HEK293 (cell line): ENCODE measurements around the gene PBRM1.

Experiments used
- CTCF ChIA-PET: fragments of 350-600 bp; formaldehyde crosslinking; extraction: SDS; loops from one replicate; lab custom pipeline; 2021; ENCODE audit warnings: antibody characterized with exemption; lab: Yijun Ruan, JAX
- POLR2A ChIA-PET: fragments of 300-600 bp; formaldehyde crosslinking; extraction: SDS; loops from one replicate; lab custom pipeline; 2020; ENCODE audit warnings: antibody characterized with exemption, inconsistent platforms; lab: Yijun Ruan, JAX
- H3K27ac ChIP-seq: fragments of 200-500 bp; sonication (Bioruptor generic); 2 replicates; pipeline ENCODE4 v1.5.1; 2014; ENCODE audit warnings: low read depth, low read length, control low read depth, inconsistent platforms; ENCODE audit errors: extremely low read depth
- H3K36me3 ChIP-seq, 2 experiments: fragments of 200-500 bp in 1 of 2; sonication (Bioruptor generic) in 1 of 2; 1 replicate in 1 of 2; 2 replicates in 1 of 2; pipeline ENCODE4 v1.5.1; 2014 to 2017; ENCODE audit warnings: inconsistent platforms in 2 of 2, low read length in 2 of 2; ENCODE audit not compliant: control insufficient read depth in 2 of 2, insufficient read depth in 1 of 2
- H3K4me1 ChIP-seq: fragments of 200-500 bp; sonication (Bioruptor generic); 2 replicates; pipeline ENCODE4 v1.5.1; 2014; ENCODE audit warnings: mild to moderate bottlenecking, low read length, inconsistent platforms; ENCODE audit not compliant: control insufficient read depth, insufficient read depth
- H3K4me3 ChIP-seq: 2 replicates; pipeline ENCODE4 v1.5.1; 2011; ENCODE audit warnings: low read depth, mild to moderate bottlenecking, control low read depth, low read length, moderate library complexity
- H3K9me3 ChIP-seq: fragments of 200-500 bp; sonication (Bioruptor generic); 2 replicates; pipeline ENCODE4 v1.5.1; 2014; ENCODE audit warnings: low read depth, low read length, inconsistent platforms; ENCODE audit not compliant: control insufficient read depth, insufficient read depth
- BCL11A ChIP-seq: fragments of 450-650 bp; formaldehyde crosslinking; IDR thresholded peaks from 2 replicates; pipeline ENCODE4 v1.5.1; 2016; ENCODE audit warnings: low read depth, missing biosample characterization, missing genetic modification characterization
- BCL11B ChIP-seq: fragments of 450-650 bp; formaldehyde crosslinking; IDR thresholded peaks from 2 replicates; pipeline ENCODE4 v1.5.1; 2016; ENCODE audit warnings: low read depth, missing biosample characterization, missing genetic modification characterization
- GLIS1 ChIP-seq: fragments of 450-650 bp; formaldehyde crosslinking; IDR thresholded peaks from 2 replicates; pipeline ENCODE4 v1.5.1; 2016; ENCODE audit warnings: missing biosample characterization, missing genetic modification characterization
- GLIS2 ChIP-seq: fragments of 450-650 bp; formaldehyde crosslinking; IDR thresholded peaks from 2 replicates; pipeline ENCODE4 v1.5.1; 2016; ENCODE audit warnings: missing biosample characterization, missing genetic modification characterization
- MEIS1 ChIP-seq: sonication (generic); formaldehyde crosslinking; IDR thresholded peaks from 2 replicates; pipeline ENCODE4 v1.8.1; 2022; ENCODE audit warnings: missing genetic modification reagents, mild to moderate bottlenecking, borderline replicate concordance
- SCRT2 ChIP-seq: fragments of 450-650 bp; formaldehyde crosslinking; IDR thresholded peaks from 2 replicates; pipeline ENCODE4 v1.5.1; 2016; ENCODE audit warnings: missing biosample characterization, missing genetic modification characterization
- ZFHX2 ChIP-seq: fragments of 450-650 bp; formaldehyde crosslinking; conservative IDR thresholded peaks from 2 replicates; pipeline ENCODE4 v1.5.1; 2016; ENCODE audit warnings: missing biosample characterization, missing genetic modification characterization
- ZIC2 ChIP-seq: fragments of 450-650 bp; formaldehyde crosslinking; IDR thresholded peaks from 2 replicates; pipeline ENCODE4 v1.5.1; 2016; ENCODE audit warnings: missing biosample characterization, missing genetic modification characterization
- ZNF140 ChIP-seq: fragments of 450-650 bp; formaldehyde crosslinking; IDR thresholded peaks from 2 replicates; pipeline ENCODE4 v1.5.1; 2016; ENCODE audit warnings: missing biosample characterization, missing genetic modification characterization
- ZNF174 ChIP-seq: fragments of 450-650 bp; formaldehyde crosslinking; IDR thresholded peaks from 2 replicates; pipeline ENCODE4 v1.5.0; 2017; ENCODE audit warnings: missing biosample characterization, mild to moderate bottlenecking, missing genetic modification characterization
- ZNF202 ChIP-seq: fragments of 450-650 bp; formaldehyde crosslinking; IDR thresholded peaks from 2 replicates; pipeline ENCODE4 v1.5.1; 2016; ENCODE audit warnings: missing biosample characterization, missing genetic modification characterization, borderline replicate concordance
- ZNF311 ChIP-seq: fragments of 450-650 bp; formaldehyde crosslinking; IDR thresholded peaks from 2 replicates; pipeline ENCODE4 v1.5.1; 2017; ENCODE audit warnings: missing biosample characterization, missing genetic modification characterization, borderline replicate concordance
- ZNF561 ChIP-seq: fragments of 450-650 bp; IDR thresholded peaks from 2 replicates; pipeline ENCODE4 v1.5.1; 2018; ENCODE audit warnings: missing biosample characterization, missing genetic modification characterization, borderline replicate concordance
- ZNF610 ChIP-seq: fragments of 450-650 bp; formaldehyde crosslinking; IDR thresholded peaks from 2 replicates; pipeline ENCODE4 v1.5.1; 2016; ENCODE audit warnings: missing biosample characterization, missing genetic modification characterization, borderline replicate concordance
- ZNF626 ChIP-seq: fragments of 450-650 bp; sonication (Bioruptor Pico); formaldehyde crosslinking; IDR thresholded peaks from 2 replicates; pipeline ENCODE4 v1.5.1; 2018; ENCODE audit warnings: missing biosample characterization, missing genetic modification characterization, inconsistent platforms
- ZNF677 ChIP-seq: fragments of 450-650 bp; IDR thresholded peaks from 2 replicates; pipeline ENCODE4 v1.5.0; 2018; ENCODE audit warnings: missing biosample characterization, mild to moderate bottlenecking, missing genetic modification characterization, moderate library complexity
- ZNF777 ChIP-seq: fragments of 450-650 bp; formaldehyde crosslinking; IDR thresholded peaks from 2 replicates; pipeline ENCODE4 v1.5.1; 2017; ENCODE audit warnings: missing biosample characterization, missing genetic modification characterization, borderline replicate concordance
- ZNF843 ChIP-seq: fragments of 450-650 bp; formaldehyde crosslinking; IDR thresholded peaks from 2 replicates; pipeline ENCODE4 v1.5.1; 2016; ENCODE audit warnings: missing biosample characterization, missing genetic modification characterization
- TF ChIP-seq, protein P1 (sequence below): IDR thresholded peaks from 2 replicates; pipeline ENCODE4 v1.6.1; 2011; ENCODE audit warnings: mild to moderate bottlenecking, low read depth, low read length, borderline replicate concordance
- TF ChIP-seq, protein P2 (sequence below): fragments of 450-650 bp; formaldehyde crosslinking; IDR thresholded peaks from 2 replicates; pipeline ENCODE4 v1.5.1; 2016; ENCODE audit warnings: missing biosample characterization, missing genetic modification characterization
- TF ChIP-seq, protein P3 (sequence below): fragments of 450-650 bp; formaldehyde crosslinking; IDR thresholded peaks from 2 replicates; pipeline ENCODE4 v1.5.1; 2016; ENCODE audit warnings: missing biosample characterization, missing genetic modification characterization
- TF ChIP-seq, protein P4 (sequence below): fragments of 450-650 bp; formaldehyde crosslinking; IDR thresholded peaks from 2 replicates; pipeline ENCODE4 v1.5.0; 2017; ENCODE audit warnings: missing biosample characterization, missing genetic modification characterization, borderline replicate concordance
- TF ChIP-seq, protein P5 (sequence below): fragments of 450-650 bp; formaldehyde crosslinking; IDR thresholded peaks from 2 replicates; pipeline ENCODE4 v1.5.1; 2016; ENCODE audit warnings: missing biosample characterization, missing genetic modification characterization

PBRM1 gene

DNA sequence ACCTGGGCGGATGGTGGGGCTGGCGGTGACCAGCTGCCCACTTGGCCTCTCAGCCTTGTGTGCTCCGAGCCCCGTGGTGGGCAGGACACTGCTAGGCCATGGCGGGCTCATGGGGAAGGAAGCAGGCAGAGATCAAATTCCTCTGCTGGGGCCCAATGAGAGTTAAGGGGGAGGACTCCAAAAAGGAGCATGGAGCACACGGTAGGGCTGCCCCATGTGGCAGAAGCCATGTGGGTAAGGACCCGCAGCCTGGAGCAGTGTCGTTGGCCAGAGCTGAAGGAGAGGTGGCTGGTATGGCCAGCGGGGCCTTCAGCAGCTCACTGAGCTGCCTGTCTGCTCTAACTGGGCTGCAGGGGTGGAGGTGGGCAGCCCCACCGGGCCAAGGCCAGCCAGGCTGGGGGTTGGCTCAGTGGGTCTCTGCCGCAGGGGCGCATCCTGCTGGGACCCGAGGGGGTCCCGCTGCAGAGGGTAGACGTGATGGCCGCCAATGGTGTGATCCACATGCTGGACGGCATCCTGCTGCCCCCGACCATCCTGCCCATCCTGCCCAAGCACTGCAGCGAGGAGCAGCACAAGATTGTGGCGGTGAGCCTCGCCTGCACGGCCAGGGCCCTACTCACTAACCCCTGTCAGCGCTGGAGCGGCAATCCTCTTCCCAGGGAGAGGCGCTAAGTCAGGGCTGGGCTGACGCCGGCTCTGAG lies 179.3 kb downstream of the PBRM1 start:
- TF ChIP-seq, protein P1, sequence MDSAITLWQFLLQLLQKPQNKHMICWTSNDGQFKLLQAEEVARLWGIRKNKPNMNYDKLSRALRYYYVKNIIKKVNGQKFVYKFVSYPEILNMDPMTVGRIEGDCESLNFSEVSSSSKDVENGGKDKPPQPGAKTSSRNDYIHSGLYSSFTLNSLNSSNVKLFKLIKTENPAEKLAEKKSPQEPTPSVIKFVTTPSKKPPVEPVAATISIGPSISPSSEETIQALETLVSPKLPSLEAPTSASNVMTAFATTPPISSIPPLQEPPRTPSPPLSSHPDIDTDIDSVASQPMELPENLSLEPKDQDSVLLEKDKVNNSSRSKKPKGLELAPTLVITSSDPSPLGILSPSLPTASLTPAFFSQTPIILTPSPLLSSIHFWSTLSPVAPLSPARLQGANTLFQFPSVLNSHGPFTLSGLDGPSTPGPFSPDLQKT: no peak
- TF ChIP-seq ZNF140 (tag by site-specific recombination): no peak
- no peak for TF ChIP-seq ZNF311 (tag by site-specific recombination)
- TF ChIP-seq GLIS2 (tag by site-specific recombination): no peak
- TF ChIP-seq ZNF202 (tag by site-specific recombination): no peak
- TF ChIP-seq ZNF561 (tag by site-specific recombination): no peak
- TF ChIP-seq ZNF610: no peak
- TF ChIP-seq ZNF174 (tag by site-specific recombination): no peak
- TF ChIP-seq ZNF777 (tag by site-specific recombination): no peak
- TF ChIP-seq, protein P2, sequence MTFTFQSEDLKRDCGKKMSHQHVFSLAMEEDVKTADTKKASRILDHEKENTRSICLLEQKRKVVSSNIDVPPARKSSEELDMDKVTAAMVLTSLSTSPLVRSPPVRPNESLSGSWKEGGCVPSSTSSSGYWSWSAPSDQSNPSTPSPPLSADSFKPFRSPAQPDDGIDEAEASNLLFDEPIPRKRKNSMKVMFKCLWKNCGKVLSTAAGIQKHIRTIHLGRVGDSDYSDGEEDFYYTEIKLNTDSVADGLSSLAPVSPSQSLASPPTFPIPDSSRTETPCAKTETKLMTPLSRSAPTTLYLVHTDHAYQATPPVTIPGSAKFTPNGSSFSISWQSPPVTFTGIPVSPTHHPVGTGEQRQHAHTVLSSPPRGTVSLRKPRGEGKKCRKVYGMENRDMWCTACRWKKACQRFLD (tag by site-specific recombination): no peak
- TF ChIP-seq BCL11A (tag by site-specific recombination): no peak
- TF ChIP-seq ZNF626 (tag by site-specific recombination): no peak
- no peak for TF ChIP-seq ZNF843 (tag by site-specific recombination)
- no peak for TF ChIP-seq MEIS1 (CRISPR knock-in tag)
- CTCF ChIA-PET: interaction anchor here (0.7 kb wide), 1 partner anchor 36 kb away, joined by 3 read pairs; no protein-coding TSS in a partner anchor

DNA sequence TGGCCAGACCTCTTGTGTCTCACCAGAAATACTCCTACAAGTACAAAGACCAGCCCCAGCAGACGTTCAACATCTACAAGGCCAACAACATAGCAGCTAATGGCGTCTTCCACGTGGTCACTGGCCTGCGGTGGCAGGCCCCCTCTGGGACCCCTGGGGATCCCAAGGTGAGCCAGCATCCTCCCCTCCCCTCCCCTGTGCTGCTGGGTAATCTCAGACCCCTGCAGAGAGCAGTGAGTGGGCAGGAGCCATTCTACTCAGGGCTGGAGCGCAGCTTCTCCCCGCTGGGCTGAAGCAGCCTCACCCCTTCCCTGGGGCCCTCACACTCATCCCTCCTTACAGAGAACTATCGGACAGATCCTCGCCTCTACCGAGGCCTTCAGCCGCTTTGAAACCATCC lies 180.7 kb downstream of the PBRM1 start:
- ChIA-PET POLR2A (interaction anchor here (1.3 kb wide), 1 partner anchor 31 kb away, joined by 5 read pairs; the partner anchor contains the start of gene UQCC5), CTCF (no interaction called here)

More for the DNA sequence above, 179.3 kb downstream of the PBRM1 start:
- Histone ChIP-seq H3K4me3 (no peak overlapping the region), H3K27ac (no peak overlapping the region), H3K36me3 (no peaks in the 10 kb centered on the region), H3K9me3 (no peaks in the 10 kb centered on the region), H3K4me1 (no peaks in the 10 kb centered on the region)
- POLR2A ChIA-PET: no interaction called here

DNA sequence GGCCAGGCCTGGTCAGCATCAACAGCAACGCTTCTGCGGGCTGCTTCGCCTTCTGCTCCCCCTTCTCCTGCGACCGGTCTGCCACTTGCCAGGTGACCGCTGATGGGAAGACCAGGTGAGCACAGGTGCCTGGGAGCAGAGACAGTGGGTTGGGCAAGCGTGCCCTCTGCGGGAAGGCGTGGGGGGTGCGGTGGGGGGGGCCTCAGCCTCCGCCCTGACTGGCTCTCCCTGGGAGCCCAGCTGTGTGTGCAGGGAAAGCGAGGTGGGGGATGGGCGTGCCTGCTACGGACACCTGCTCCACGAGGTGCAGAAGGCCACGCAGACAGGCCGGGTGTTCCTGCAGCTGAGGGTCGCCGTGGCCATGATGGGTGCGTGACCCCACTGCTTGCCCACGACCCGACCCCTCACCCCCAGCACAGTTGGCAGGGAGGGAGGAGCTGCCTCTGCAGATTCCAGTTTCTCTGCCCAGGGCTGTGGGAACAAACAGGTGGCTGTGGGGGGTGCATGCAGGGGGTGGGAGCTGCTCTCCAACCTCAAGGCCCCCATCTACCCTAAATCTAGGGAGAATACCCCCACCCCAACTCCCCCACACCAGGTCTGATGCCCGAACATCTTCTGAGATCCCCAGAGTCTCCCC lies 181.8 kb downstream of the PBRM1 start:
- no peak overlapping the region for H3K4me3 ChIP-seq
- no peaks in the 10 kb centered on the region for H3K36me3 ChIP-seq
- H3K27ac ChIP-seq: no peak overlapping the region
- no peaks in the 10 kb centered on the region for H3K4me1 ChIP-seq
- ChIA-PET POLR2A (interaction anchor here (1.3 kb wide), 1 partner anchor 32 kb away, joined by 5 read pairs; the partner anchor contains the start of gene UQCC5), CTCF (no interaction called here)
- no peaks in the 10 kb centered on the region for H3K9me3 ChIP-seq
- TF ChIP-seq SCRT2 (tag by site-specific recombination) (0 out of 2 replicates have a peak, but pooled peaks have one; percentile 33), GLIS2 (tag by site-specific recombination) (peak; percentile 58; the same call in 1 of the 2 replicates), GLIS1 (tag by site-specific recombination) (peak; percentile 77), BCL11B (tag by site-specific recombination) (0 out of 2 replicates have a peak, but pooled peaks have one; percentile 44)
- TF ChIP-seq, protein P3, sequence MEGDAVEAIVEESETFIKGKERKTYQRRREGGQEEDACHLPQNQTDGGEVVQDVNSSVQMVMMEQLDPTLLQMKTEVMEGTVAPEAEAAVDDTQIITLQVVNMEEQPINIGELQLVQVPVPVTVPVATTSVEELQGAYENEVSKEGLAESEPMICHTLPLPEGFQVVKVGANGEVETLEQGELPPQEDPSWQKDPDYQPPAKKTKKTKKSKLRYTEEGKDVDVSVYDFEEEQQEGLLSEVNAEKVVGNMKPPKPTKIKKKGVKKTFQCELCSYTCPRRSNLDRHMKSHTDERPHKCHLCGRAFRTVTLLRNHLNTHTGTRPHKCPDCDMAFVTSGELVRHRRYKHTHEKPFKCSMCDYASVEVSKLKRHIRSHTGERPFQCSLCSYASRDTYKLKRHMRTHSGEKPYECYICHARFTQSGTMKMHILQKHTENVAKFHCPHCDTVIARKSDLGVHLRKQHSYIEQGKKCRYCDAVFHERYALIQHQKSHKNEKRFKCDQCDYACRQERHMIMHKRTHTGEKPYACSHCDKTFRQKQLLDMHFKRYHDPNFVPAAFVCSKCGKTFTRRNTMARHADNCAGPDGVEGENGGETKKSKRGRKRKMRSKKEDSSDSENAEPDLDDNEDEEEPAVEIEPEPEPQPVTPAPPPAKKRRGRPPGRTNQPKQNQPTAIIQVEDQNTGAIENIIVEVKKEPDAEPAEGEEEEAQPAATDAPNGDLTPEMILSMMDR: 0 out of 2 replicates have a peak, but pooled peaks have one; percentile 8
- TF ChIP-seq, protein P4, sequence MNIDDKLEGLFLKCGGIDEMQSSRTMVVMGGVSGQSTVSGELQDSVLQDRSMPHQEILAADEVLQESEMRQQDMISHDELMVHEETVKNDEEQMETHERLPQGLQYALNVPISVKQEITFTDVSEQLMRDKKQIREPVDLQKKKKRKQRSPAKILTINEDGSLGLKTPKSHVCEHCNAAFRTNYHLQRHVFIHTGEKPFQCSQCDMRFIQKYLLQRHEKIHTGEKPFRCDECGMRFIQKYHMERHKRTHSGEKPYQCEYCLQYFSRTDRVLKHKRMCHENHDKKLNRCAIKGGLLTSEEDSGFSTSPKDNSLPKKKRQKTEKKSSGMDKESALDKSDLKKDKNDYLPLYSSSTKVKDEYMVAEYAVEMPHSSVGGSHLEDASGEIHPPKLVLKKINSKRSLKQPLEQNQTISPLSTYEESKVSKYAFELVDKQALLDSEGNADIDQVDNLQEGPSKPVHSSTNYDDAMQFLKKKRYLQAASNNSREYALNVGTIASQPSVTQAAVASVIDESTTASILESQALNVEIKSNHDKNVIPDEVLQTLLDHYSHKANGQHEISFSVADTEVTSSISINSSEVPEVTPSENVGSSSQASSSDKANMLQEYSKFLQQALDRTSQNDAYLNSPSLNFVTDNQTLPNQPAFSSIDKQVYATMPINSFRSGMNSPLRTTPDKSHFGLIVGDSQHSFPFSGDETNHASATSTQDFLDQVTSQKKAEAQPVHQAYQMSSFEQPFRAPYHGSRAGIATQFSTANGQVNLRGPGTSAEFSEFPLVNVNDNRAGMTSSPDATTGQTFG: no peak

More for the DNA sequence above, 180.7 kb downstream of the PBRM1 start:
- Histone ChIP-seq H3K36me3 (no peaks in the 10 kb centered on the region), H3K4me1 (no peaks in the 10 kb centered on the region), H3K27ac (no peak overlapping the region), H3K4me3 (no peak overlapping the region), H3K9me3 (no peaks in the 10 kb centered on the region)
- TF ChIP-seq, protein P5, sequence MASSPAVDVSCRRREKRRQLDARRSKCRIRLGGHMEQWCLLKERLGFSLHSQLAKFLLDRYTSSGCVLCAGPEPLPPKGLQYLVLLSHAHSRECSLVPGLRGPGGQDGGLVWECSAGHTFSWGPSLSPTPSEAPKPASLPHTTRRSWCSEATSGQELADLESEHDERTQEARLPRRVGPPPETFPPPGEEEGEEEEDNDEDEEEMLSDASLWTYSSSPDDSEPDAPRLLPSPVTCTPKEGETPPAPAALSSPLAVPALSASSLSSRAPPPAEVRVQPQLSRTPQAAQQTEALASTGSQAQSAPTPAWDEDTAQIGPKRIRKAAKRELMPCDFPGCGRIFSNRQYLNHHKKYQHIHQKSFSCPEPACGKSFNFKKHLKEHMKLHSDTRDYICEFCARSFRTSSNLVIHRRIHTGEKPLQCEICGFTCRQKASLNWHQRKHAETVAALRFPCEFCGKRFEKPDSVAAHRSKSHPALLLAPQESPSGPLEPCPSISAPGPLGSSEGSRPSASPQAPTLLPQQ (tag by site-specific recombination): no peak
- TF ChIP-seq GLIS1 (tag by site-specific recombination) (peak; percentile 85), ZIC2 (tag by site-specific recombination) (peak; percentile 81), ZNF677 (no peak), ZFHX2 (tag by site-specific recombination) (0 out of 2 replicates have a peak, but pooled peaks have one; percentile 10)
